IMR-90 (cell line): ENCODE measurements around the gene ZNF385C. TPM values are rescaled to one million over a fixed set of nuclear protein-coding genes. Genes with fewer than 3 reads are reported as not detected.

Experiments used
- ATAC-seq: fragments of 200-7000 bp; cut with Tn5 transposase; 2 replicates; pipeline ENCODE4 v1.9.1; 2020; ENCODE audit warnings: low read depth, mild to moderate bottlenecking, moderate library complexity
- BruUV-seq: library from RNA; stranded (reverse); fragments of 400-500 nt; replicated peaks from 2 replicates; lab custom pipeline; 2021; lab: Mats Ljungman, UMichigan
- CTCF ChIA-PET: fragments of 300-600 bp; formaldehyde crosslinking; extraction: SDS; loops from one replicate; lab custom pipeline; 2021; ENCODE audit warnings: antibody characterized with exemption; lab: Yijun Ruan, JAX
- POLR2A ChIA-PET: fragments of 300-600 bp; sonication (Branson Sonifier 250); formaldehyde crosslinking; loops from one replicate; lab custom pipeline; 2022; ENCODE audit warnings: antibody characterized with exemption; ENCODE audit not compliant: unreplicated experiment; lab: Charles Lee
- DNase-seq: peaks from one replicate; pipeline ENCODE4 v3.0.0; 2013
- H2AFZ ChIP-seq: replicated peaks from 2 replicates; pipeline ENCODE3; 2013; ENCODE audit warnings: low read length, mild to moderate bottlenecking; ENCODE audit not compliant: poor library complexity
- H2AK5ac ChIP-seq: 2 replicates; pipeline ENCODE4 v1.6.1; 2013; ENCODE audit warnings: low read depth, low read length, inconsistent platforms
- H2AK9ac ChIP-seq: replicated peaks from 2 replicates; pipeline ENCODE3; 2013; ENCODE audit warnings: mild to moderate bottlenecking, low read depth, low read length, moderate library complexity; ENCODE audit not compliant: poor library complexity
- H2BK120ac ChIP-seq: 2 replicates; pipeline ENCODE4 v1.6.1; 2013; ENCODE audit warnings: low read depth, low read length, inconsistent platforms
- H2BK15ac ChIP-seq: 3 replicates; pipeline ENCODE4 v1.6.1; 2013; ENCODE audit warnings: low read depth, low read length, inconsistent platforms
- H2BK20ac ChIP-seq: 2 replicates; pipeline ENCODE4 v1.6.1; 2013; ENCODE audit warnings: low read depth, mild to moderate bottlenecking, inconsistent platforms, low read length, moderate library complexity
- H2BK5ac ChIP-seq: 2 replicates; pipeline ENCODE4 v1.6.1; 2013; ENCODE audit warnings: mild to moderate bottlenecking, low read depth, low read length, inconsistent platforms; ENCODE audit not compliant: poor library complexity, severe bottlenecking
- H3K14ac ChIP-seq: replicated peaks from 2 replicates; pipeline ENCODE4 v1.6.1; 2013; ENCODE audit warnings: low read depth, low read length, inconsistent platforms
- H3K18ac ChIP-seq: 2 replicates; pipeline ENCODE4 v1.6.1; 2013; ENCODE audit warnings: low read depth, low read length, control low read depth
- H3K23ac ChIP-seq: 2 replicates; pipeline ENCODE4 v1.6.1; 2013; ENCODE audit warnings: low read depth, low read length, inconsistent platforms
- H3K27ac ChIP-seq: 2 replicates; pipeline ENCODE4 v1.5.1; 2013; ENCODE audit warnings: mild to moderate bottlenecking, control low read depth, low read length; ENCODE audit not compliant: insufficient read depth
- H3K27me3 ChIP-seq: 2 replicates; pipeline ENCODE4 v1.6.1; 2013; ENCODE audit warnings: low read length; ENCODE audit not compliant: control insufficient read depth, insufficient read depth
- H3K36me3 ChIP-seq: 2 replicates; pipeline ENCODE4 v1.6.1; 2013; ENCODE audit warnings: low read length, mixed read lengths; ENCODE audit not compliant: control insufficient read depth, insufficient read depth
- H3K4ac ChIP-seq: 2 replicates; pipeline ENCODE4 v1.6.1; 2013; ENCODE audit warnings: low read depth, low read length, inconsistent platforms
- H3K4me1 ChIP-seq: 2 replicates; pipeline ENCODE4 v1.6.1; 2013; ENCODE audit warnings: low read length, mixed read lengths; ENCODE audit not compliant: control insufficient read depth, insufficient read depth
- H3K4me2 ChIP-seq: 2 replicates; pipeline ENCODE4 v1.6.1; 2013; ENCODE audit warnings: low read depth, mild to moderate bottlenecking, control low read depth, low read length, moderate library complexity
- H3K4me3 ChIP-seq: 2 replicates; pipeline ENCODE4 v1.5.1; 2013; ENCODE audit warnings: low read depth, mild to moderate bottlenecking, control low read depth, low read length, moderate library complexity; ENCODE audit not compliant: insufficient read depth
- H3K56ac ChIP-seq: 2 replicates; pipeline ENCODE4 v1.6.1; 2013; ENCODE audit warnings: low read length, inconsistent platforms; ENCODE audit not compliant: insufficient read depth; ENCODE audit errors: extremely low read depth
- H3K79me1 ChIP-seq, 2 experiments: 2 replicates each; pipeline ENCODE4 v1.6.1; 2013; ENCODE audit warnings: low read length in 2 of 2, inconsistent platforms in 1 of 2, low read depth in 1 of 2
- H3K9ac ChIP-seq: 2 replicates; pipeline ENCODE4 v1.6.1; 2013; ENCODE audit warnings: low read depth, low read length, control low read depth
- H3K9me1 ChIP-seq: 2 replicates; pipeline ENCODE4 v1.6.1; 2013; ENCODE audit warnings: low read length, inconsistent platforms; ENCODE audit not compliant: insufficient read depth
- H3K9me3 ChIP-seq: 2 replicates; pipeline ENCODE4 v1.6.1; 2013; ENCODE audit warnings: low read length; ENCODE audit not compliant: control insufficient read depth, insufficient read depth
- H4K20me1 ChIP-seq: 2 replicates; pipeline ENCODE4 v1.6.1; 2013; ENCODE audit warnings: low read length, inconsistent platforms; ENCODE audit not compliant: insufficient read depth
- H4K5ac ChIP-seq: 2 replicates; pipeline ENCODE4 v1.6.1; 2013; ENCODE audit warnings: mild to moderate bottlenecking, low read depth, low read length, control low read depth
- H4K8ac ChIP-seq, 2 experiments: 2 replicates each; pipeline ENCODE4 v1.6.1; 2013; ENCODE audit warnings: low read depth in 2 of 2, low read length in 2 of 2, control low read depth in 1 of 2, inconsistent platforms in 1 of 2
- H4K91ac ChIP-seq: 2 replicates; pipeline ENCODE4 v1.6.1; 2013; ENCODE audit warnings: low read depth, low read length, inconsistent platforms; ENCODE audit not compliant: insufficient read depth
- BHLHE40 ChIP-seq: fragments of 150-350 bp; IDR thresholded peaks from 2 replicates; pipeline ENCODE4 v1.6.1; 2016; ENCODE audit warnings: mild to moderate bottlenecking, low read depth, low read length
- CEBPB ChIP-seq: IDR thresholded peaks from 2 replicates; pipeline ENCODE4 v1.6.1; 2012; ENCODE audit warnings: low read depth, low read length, improper control_type of control experiment
- MAFK ChIP-seq: IDR thresholded peaks from 2 replicates; pipeline ENCODE4 v1.6.1; 2012; ENCODE audit warnings: low read depth, low read length, improper control_type of control experiment
- MXI1 ChIP-seq: IDR thresholded peaks from 2 replicates; pipeline ENCODE4 v1.6.1; 2012; ENCODE audit warnings: low read depth, mild to moderate bottlenecking, low read length, moderate library complexity, borderline replicate concordance
- NFE2L2 ChIP-seq: fragments of 150-350 bp; IDR thresholded peaks from 2 replicates; pipeline ENCODE4 v1.6.1; 2016; ENCODE audit warnings: low read depth, mild to moderate bottlenecking, low read length
- POLR2A ChIP-seq: IDR thresholded peaks from 2 replicates; pipeline ENCODE4 v1.6.1; 2012; ENCODE audit warnings: mild to moderate bottlenecking, low read depth, low read length
- RAD21 ChIP-seq: IDR thresholded peaks from 2 replicates; pipeline ENCODE4 v1.6.1; 2012; ENCODE audit warnings: low read length, improper control_type of control experiment
- SMC3 ChIP-seq: fragments of 150-350 bp; IDR thresholded peaks from 2 replicates; pipeline ENCODE4 v1.6.1; 2016; ENCODE audit warnings: low read depth, mild to moderate bottlenecking, antibody characterized with exemption, low read length, moderate library complexity
- WGBS, 2 experiments: methylation state at CpG; one replicate each; pipeline versions ENCODE4 v1.1.5 to v1.1.7; 2013; ENCODE audit warnings: missing lambda C conversion rate in 2 of 2; ENCODE audit not compliant: insufficient read length in 1 of 2; ENCODE audit errors: extremely low coverage in 2 of 2; 5-methylcytosine and 5-hydroxymethylcytosine counted together
- dilution Hi-C: fragments of 300-500 bp; cut with HindIII; formaldehyde crosslinking; loops from one replicate; pipeline ENCODE4 v1.14.3; 2018; ENCODE audit warnings: low sequenced_read_pairs; ENCODE audit not compliant: unreplicated experiment
- in situ Hi-C: fragments of 300-500 bp; cut with MboI; formaldehyde crosslinking; loops from 3 replicates; pipeline ENCODE4 v1.14.3; 2019; ENCODE audit warnings: low sequenced_read_pairs, inconsistent platforms, mixed read lengths
- intact Hi-C: fragments of 100-400 bp; cut with micrococcal nuclease; formaldehyde crosslinking; loops from 2 replicates; pipeline ENCODE4 v1.10.0; 2022
- polyA plus RNA-seq, 3 experiments: library from polyadenylated mRNA; depleted of rRNA; stranded (reverse); fragments of >200 nt; gene quantifications; 2 replicates each; pipeline ENCODE4 v1.2.3, GENCODE V29; 2012; ENCODE audit warnings: low replicate concordance in 1 of 3
- total RNA-seq: library from RNA; depleted of rRNA; stranded (reverse); fragments of >200 nt; gene quantifications from 2 replicates; pipeline ENCODE4 v1.2.3, GENCODE V29; 2012
- TF ChIP-seq, protein P1 (sequence below): conservative IDR thresholded peaks from 2 replicates; pipeline ENCODE4 v1.5.1; 2012; ENCODE audit warnings: mild to moderate bottlenecking, low read depth, low read length, improper control_type of control experiment
- TF ChIP-seq, protein P2 (sequence below): fragments of 150-350 bp; IDR thresholded peaks from 2 replicates; pipeline ENCODE4 v1.6.1; 2017; ENCODE audit warnings: mild to moderate bottlenecking, antibody characterized with exemption, low read length, low read depth

Gene ZNF385C
- total and polyA plus RNA-seq, 2 of the 4 experiments (the other 2 are of a cell fraction): not detected

GRCh38 chr17:42118545-42118944 lies 20.3 kb upstream of the ZNF385C start:
- Histone ChIP-seq H3K4me3 (no peak overlapping the region), H3K36me3 (peaks cover 29% of the 10 kb centered on the region), H2BK20ac (no peak overlapping the region), H2AFZ (no peak overlapping the region), H4K8ac (no peak overlapping the region), H2BK15ac (no peak overlapping the region), H3K4me2 (no peak overlapping the region), H2BK5ac (no peak overlapping the region), H3K56ac (no peak overlapping the region), H3K14ac (no peak overlapping the region), H3K23ac (no peak overlapping the region), H2AK9ac (peak overlapping the region; percentile 80), H3K4ac (no peak overlapping the region), H4K20me1 (peaks cover 3% of the 10 kb centered on the region; the same call in 1 of the 2 replicates), H3K9me1 (peaks cover 4% of the 10 kb centered on the region; the same call in 1 of the 2 replicates), H4K91ac (no peak overlapping the region), H2BK120ac (no peak overlapping the region), H3K4me1 (peaks cover 7% of the 10 kb centered on the region), H3K18ac (no peak overlapping the region), H2AK5ac (peak overlapping the region; percentile 81; the same call in 1 of the 2 replicates), H4K5ac (no peak overlapping the region), H3K9ac (no peak overlapping the region), H3K27me3 (no peaks in the 10 kb centered on the region), H3K79me1 (peaks cover 10 to 12% of the 10 kb centered on the region in 2 experiments; a peak in 3 of 4 replicates), H3K9me3 (no peaks in the 10 kb centered on the region), H3K27ac (no peak overlapping the region)
- ChIA-PET POLR2A (no interaction called here), CTCF (interaction anchor here (1.6 kb wide), 1 partner anchor 17 kb away, joined by 4 read pairs; no protein-coding TSS in a partner anchor)
- peak; percentile 25 for DNase-seq
- TF ChIP-seq POLR2A (no peak), MAFK (no peak), RAD21 (peak; percentile 56), SMC3 (peak; percentile 37; the same call in 1 of the 2 replicates), MXI1 (no peak), CEBPB (no peak), NFE2L2 (no peak), BHLHE40 (no peak)
- TF ChIP-seq, protein P1, sequence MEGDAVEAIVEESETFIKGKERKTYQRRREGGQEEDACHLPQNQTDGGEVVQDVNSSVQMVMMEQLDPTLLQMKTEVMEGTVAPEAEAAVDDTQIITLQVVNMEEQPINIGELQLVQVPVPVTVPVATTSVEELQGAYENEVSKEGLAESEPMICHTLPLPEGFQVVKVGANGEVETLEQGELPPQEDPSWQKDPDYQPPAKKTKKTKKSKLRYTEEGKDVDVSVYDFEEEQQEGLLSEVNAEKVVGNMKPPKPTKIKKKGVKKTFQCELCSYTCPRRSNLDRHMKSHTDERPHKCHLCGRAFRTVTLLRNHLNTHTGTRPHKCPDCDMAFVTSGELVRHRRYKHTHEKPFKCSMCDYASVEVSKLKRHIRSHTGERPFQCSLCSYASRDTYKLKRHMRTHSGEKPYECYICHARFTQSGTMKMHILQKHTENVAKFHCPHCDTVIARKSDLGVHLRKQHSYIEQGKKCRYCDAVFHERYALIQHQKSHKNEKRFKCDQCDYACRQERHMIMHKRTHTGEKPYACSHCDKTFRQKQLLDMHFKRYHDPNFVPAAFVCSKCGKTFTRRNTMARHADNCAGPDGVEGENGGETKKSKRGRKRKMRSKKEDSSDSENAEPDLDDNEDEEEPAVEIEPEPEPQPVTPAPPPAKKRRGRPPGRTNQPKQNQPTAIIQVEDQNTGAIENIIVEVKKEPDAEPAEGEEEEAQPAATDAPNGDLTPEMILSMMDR: peak; percentile 47
- TF ChIP-seq, protein P2, sequence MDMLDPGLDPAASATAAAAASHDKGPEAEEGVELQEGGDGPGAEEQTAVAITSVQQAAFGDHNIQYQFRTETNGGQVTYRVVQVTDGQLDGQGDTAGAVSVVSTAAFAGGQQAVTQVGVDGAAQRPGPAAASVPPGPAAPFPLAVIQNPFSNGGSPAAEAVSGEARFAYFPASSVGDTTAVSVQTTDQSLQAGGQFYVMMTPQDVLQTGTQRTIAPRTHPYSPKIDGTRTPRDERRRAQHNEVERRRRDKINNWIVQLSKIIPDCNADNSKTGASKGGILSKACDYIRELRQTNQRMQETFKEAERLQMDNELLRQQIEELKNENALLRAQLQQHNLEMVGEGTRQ: no peak
- no CpG with 5 or more reads among the region's 2 CpGs for WGBS, 2 experiments
- dilution Hi-C loops (no loop called here), in situ Hi-C loops (no loop called here), intact Hi-C loops (no loop called here)
- no TSS peak for BruUV-seq
- no peak for ATAC-seq
